Effector memory CD4-positive, alpha-beta T cell (primary cell): ENCODE data around the gene ANKRD39.

Source experiments
- DNase-seq, 3 donors: peaks; one replicate each; pipeline ENCODE4 v3.0.0-alpha.2; 2020
- H3K27ac ChIP-seq: 2 replicates; pipeline ENCODE4 v1.7.0; 2013; ENCODE audit warnings: mild to moderate bottlenecking, low read length, moderate library complexity; ENCODE audit not compliant: insufficient read depth, poor library complexity, severe bottlenecking
- H3K27me3 ChIP-seq: replicated peaks from 2 replicates; pipeline ENCODE4 v1.7.0; 2013; ENCODE audit warnings: mild to moderate bottlenecking, low read length; ENCODE audit not compliant: insufficient read depth, control insufficient read depth, poor library complexity, severe bottlenecking
- H3K36me3 ChIP-seq: 2 replicates; pipeline ENCODE4 v1.7.0; 2013; ENCODE audit warnings: mild to moderate bottlenecking, low read length, moderate library complexity; ENCODE audit not compliant: control insufficient read depth, insufficient read depth
- H3K4me1 ChIP-seq: 2 replicates; pipeline ENCODE4 v1.7.0; 2013; ENCODE audit warnings: low read length, mild to moderate bottlenecking; ENCODE audit not compliant: control insufficient read depth, insufficient read depth, poor library complexity, severe bottlenecking
- H3K4me3 ChIP-seq: 2 replicates; pipeline ENCODE4 v1.7.0; 2013; ENCODE audit warnings: low read length, low read depth, mild to moderate bottlenecking; ENCODE audit not compliant: insufficient read depth, poor library complexity, severe bottlenecking
- H3K9me3 ChIP-seq: 2 replicates; pipeline ENCODE4 v1.7.0; 2013; ENCODE audit warnings: mild to moderate bottlenecking, low read length, moderate library complexity; ENCODE audit not compliant: control insufficient read depth

The ANKRD39 gene

GRCh38 chr2:96879545-96880040, 21.8 kb upstream of the ANKRD39 start:
- no peak overlapping the region for H3K27ac ChIP-seq
- H3K4me1 ChIP-seq, result no peaks in the 10 kb centered on the region
- H3K4me3 ChIP-seq, result no peak overlapping the region
- DNase-seq, result no peak
- no peaks in the 10 kb centered on the region for H3K9me3 ChIP-seq
- H3K27me3 ChIP-seq, result no peaks in the 10 kb centered on the region
- no peaks in the 10 kb centered on the region for H3K36me3 ChIP-seq

- H3K9me3 ChIP-seq, result no peaks in the 10 kb centered on the region
- no peak overlapping the region for H3K4me3 ChIP-seq
- no peaks in the 10 kb centered on the region for H3K36me3 ChIP-seq
- no peaks in the 10 kb centered on the region for H3K27me3 ChIP-seq
- DNase-seq, result no peak
- H3K4me1 ChIP-seq, result peaks cover 4% of the 10 kb centered on the region
- no peak overlapping the region for H3K27ac ChIP-seq
Observed at GRCh38 chr2:96878796-96879544, 21.2 kb upstream of the ANKRD39 start.

- Histone ChIP-seq H3K4me3 (no peak overlapping the region), H3K27me3 (no peaks in the 10 kb centered on the region), H3K9me3 (no peaks in the 10 kb centered on the region), H3K36me3 (no peaks in the 10 kb centered on the region), H3K4me1 (peaks cover 8% of the 10 kb centered on the region), H3K27ac (no peak overlapping the region)
- no peak for DNase-seq
Observed at GRCh38 chr2:96878171-96878570, 20.4 kb upstream of the ANKRD39 start.

GRCh38 chr2:96877631-96878092, 19.8 kb upstream of the ANKRD39 start:
- Histone ChIP-seq H3K4me1 (peaks cover 12% of the 10 kb centered on the region), H3K4me3 (no peak overlapping the region), H3K27me3 (no peaks in the 10 kb centered on the region), H3K27ac (no peak overlapping the region), H3K36me3 (no peaks in the 10 kb centered on the region), H3K9me3 (no peaks in the 10 kb centered on the region)
- DNase-seq, result no peak

- Histone ChIP-seq H3K27me3 (no peaks in the 10 kb centered on the region), H3K4me3 (no peak overlapping the region), H3K9me3 (no peaks in the 10 kb centered on the region), H3K36me3 (no peaks in the 10 kb centered on the region), H3K27ac (no peak overlapping the region), H3K4me1 (peaks cover 12% of the 10 kb centered on the region)
- DNase-seq, result no peak
Observed at GRCh38 chr2:96877042-96877451, 19.2 kb upstream of the ANKRD39 start.

- no peak for DNase-seq
- no peak overlapping the region for H3K4me3 ChIP-seq
- H3K9me3 ChIP-seq, result no peaks in the 10 kb centered on the region
- H3K27ac ChIP-seq, result no peak overlapping the region
- H3K4me1 ChIP-seq, result peaks cover 12% of the 10 kb centered on the region
- H3K27me3 ChIP-seq, result no peaks in the 10 kb centered on the region
- no peaks in the 10 kb centered on the region for H3K36me3 ChIP-seq
Observed at GRCh38 chr2:96876269-96877041, 18.6 kb upstream of the ANKRD39 start.

GRCh38 chr2:96875498-96876268, 17.9 kb upstream of the ANKRD39 start:
- H3K27ac ChIP-seq, result no peak overlapping the region

GRCh38 chr2:96874198-96874831, 16.5 kb upstream of the ANKRD39 start:
- Histone ChIP-seq H3K27ac (peak overlapping the region; percentile 33), H3K4me3 (no peak overlapping the region), H3K27me3 (no peaks in the 10 kb centered on the region), H3K36me3 (no peaks in the 10 kb centered on the region), H3K4me1 (peaks cover 25% of the 10 kb centered on the region), H3K9me3 (no peaks in the 10 kb centered on the region)
- no peak for DNase-seq

More at GRCh38 chr2:96875498-96876268, 17.9 kb upstream of the ANKRD39 start:
- Histone ChIP-seq H3K36me3 (no peaks in the 10 kb centered on the region), H3K9me3 (no peaks in the 10 kb centered on the region), H3K4me3 (no peak overlapping the region), H3K4me1 (peaks cover 18% of the 10 kb centered on the region), H3K27me3 (no peaks in the 10 kb centered on the region)
- DNase-seq, result no peak

GRCh38 chr2:96873651-96874096, 15.9 kb upstream of the ANKRD39 start:
- H3K9me3 ChIP-seq, result no peaks in the 10 kb centered on the region
- H3K36me3 ChIP-seq, result no peaks in the 10 kb centered on the region
- H3K4me1 ChIP-seq, result peaks cover 25% of the 10 kb centered on the region
- no peak overlapping the region for H3K4me3 ChIP-seq
- H3K27ac ChIP-seq, result peak overlapping the region; percentile 33
- no peaks in the 10 kb centered on the region for H3K27me3 ChIP-seq
- DNase-seq, result no peak
